Endothelial cell of umbilical vein (primary cell): ENCODE data around the gene SYMPK. TPM values are rescaled to one million over a fixed set of nuclear protein-coding genes. Genes with fewer than 3 reads are reported as not detected.

Experiments
- BruUV-seq: library from RNA; stranded (reverse); fragments of 400-500 nt; replicated peaks from 2 replicates; lab custom pipeline; 2021; lab: Mats Ljungman, UMichigan
- CTCF ChIA-PET: fragments of 300-600, 350-600 bp; sonication (Branson Sonifier 250); formaldehyde crosslinking; loops from one replicate; lab custom pipeline; 2021; ENCODE audit warnings: antibody characterized with exemption, inconsistent platforms; lab: Charles Lee
- POLR2A ChIA-PET: fragments of 300-600, 350-600 bp; sonication (Branson Sonifier 250); formaldehyde crosslinking; loops from one replicate; lab custom pipeline; 2021; ENCODE audit warnings: antibody characterized with exemption, inconsistent platforms; lab: Charles Lee
- DNase-seq: peaks from one replicate; pipeline ENCODE4 v3.0.0-alpha.2; 2011; ENCODE audit warnings: low read depth, low spot score
- FAIRE-seq: peaks from 2 replicates; lab custom pipeline; 2011; peaks lifted over from hg19 to GRCh38; lab: Jason Lieb, UNC
- H2AFZ ChIP-seq: 2 replicates; pipeline ENCODE4 v1.6.0; 2012; ENCODE audit warnings: low read depth, low read length, control low read depth, inconsistent platforms
- H3K27ac ChIP-seq: 2 replicates; pipeline ENCODE4 v1.5.1; 2011; ENCODE audit warnings: low read depth, mild to moderate bottlenecking, control low read depth, low read length, moderate library complexity; ENCODE audit not compliant: insufficient read depth
- H3K27me3 ChIP-seq, 2 experiments: 2 replicates each; pipeline versions ENCODE4 v1.6.0 to v1.6.1; 2011; ENCODE audit warnings: low read length in 2 of 2, mixed read lengths in 1 of 2; ENCODE audit not compliant: control insufficient read depth in 2 of 2, insufficient read depth in 2 of 2
- H3K36me3 ChIP-seq, 2 experiments: 2 replicates in 1 of 2; 3 replicates in 1 of 2; pipeline ENCODE4 v1.5.1; 2011; ENCODE audit warnings: low read length in 2 of 2, mild to moderate bottlenecking in 1 of 2, moderate library complexity in 1 of 2; ENCODE audit not compliant: control insufficient read depth in 2 of 2, insufficient read depth in 2 of 2; ENCODE audit errors: extremely low read depth in 1 of 2
- H3K4me1 ChIP-seq: 3 replicates; pipeline ENCODE4 v1.5.1; 2011; ENCODE audit warnings: mild to moderate bottlenecking, low read length; ENCODE audit not compliant: control insufficient read depth, insufficient read depth; ENCODE audit errors: extremely low read depth
- H3K4me2 ChIP-seq: 2 replicates; pipeline ENCODE4 v1.6.1; 2011; ENCODE audit warnings: low read length, control low read depth, mixed read lengths; ENCODE audit not compliant: insufficient read depth
- H3K4me3 ChIP-seq, 3 experiments: fragments of 200-600 bp in 1 of 3; sonication (generic), shearing (Covaris generic) in 1 of 3; replicated peaks in 1 of 3; 2 replicates each; pipeline ENCODE4 v1.5.1; 2011 to 2016; ENCODE audit warnings: control low read depth in 3 of 3, low read length in 3 of 3, mild to moderate bottlenecking in 2 of 3, inconsistent platforms in 1 of 3, low read depth in 1 of 3, moderate library complexity in 1 of 3; ENCODE audit not compliant: insufficient read depth in 1 of 3
- H3K79me2 ChIP-seq: 2 replicates; pipeline ENCODE4 v1.6.0; 2012; ENCODE audit warnings: low read length, inconsistent platforms; ENCODE audit not compliant: control insufficient read depth, insufficient read depth
- H3K9ac ChIP-seq: replicated peaks from 2 replicates; pipeline ENCODE3; 2011; ENCODE audit warnings: low read length, control low read depth; ENCODE audit not compliant: insufficient read depth; ENCODE audit errors: extremely low read depth
- H3K9me1 ChIP-seq: replicated peaks from 3 replicates; pipeline ENCODE4 v1.6.0; 2011; ENCODE audit warnings: mild to moderate bottlenecking, low read length; ENCODE audit not compliant: control insufficient read depth, insufficient read depth; ENCODE audit errors: extremely low read depth
- H3K9me3 ChIP-seq: replicated peaks from 2 replicates; pipeline ENCODE4 v1.5.1; 2012; ENCODE audit warnings: low read length, inconsistent platforms; ENCODE audit not compliant: control insufficient read depth, insufficient read depth
- H4K20me1 ChIP-seq: replicated peaks from 2 replicates; pipeline ENCODE3; 2011; ENCODE audit warnings: mild to moderate bottlenecking, low read length; ENCODE audit not compliant: control insufficient read depth, insufficient read depth; ENCODE audit errors: extremely low read depth
- EZH2 ChIP-seq: IDR thresholded peaks from 2 replicates; pipeline ENCODE4 v1.6.1; 2012; ENCODE audit warnings: borderline replicate concordance, low read depth, mild to moderate bottlenecking, moderate library complexity, low read length, inconsistent platforms; ENCODE audit not compliant: severe bottlenecking
- FOS ChIP-seq: IDR thresholded peaks from 2 replicates; pipeline ENCODE4 v1.6.1; 2011; ENCODE audit warnings: mild to moderate bottlenecking, low read length, moderate library complexity, borderline replicate concordance; ENCODE audit not compliant: insufficient read depth
- GATA2 ChIP-seq: IDR thresholded peaks from 2 replicates; pipeline ENCODE4 v1.7.0; 2011; ENCODE audit warnings: low read depth, mild to moderate bottlenecking, moderate library complexity, mixed read lengths, low read length; ENCODE audit not compliant: insufficient read length, insufficient read depth
- JUN ChIP-seq: IDR thresholded peaks from 2 replicates; pipeline ENCODE4 v1.6.1; 2011; ENCODE audit warnings: borderline replicate concordance, low read depth; ENCODE audit not compliant: insufficient read length, insufficient read depth
- MYC ChIP-seq: IDR thresholded peaks from one replicate; pipeline ENCODE4 v1.6.1; 2011; ENCODE audit warnings: mild to moderate bottlenecking, low read depth, low read length
- POLR2A ChIP-seq: IDR thresholded peaks from 2 replicates; pipeline ENCODE4 v1.6.1; 2012; ENCODE audit warnings: low read depth, mild to moderate bottlenecking, control low read depth, low read length
- POLR2AphosphoS5 ChIP-seq: IDR thresholded peaks from 2 replicates; pipeline ENCODE4 v1.6.1; 2012; ENCODE audit warnings: low read depth, mild to moderate bottlenecking, control low read depth, low read length, moderate library complexity; ENCODE audit not compliant: insufficient read depth
- dilution Hi-C: fragments of 300-500 bp; cut with MboI; formaldehyde crosslinking; loops from one replicate; pipeline ENCODE4 v1.15.0; 2019; ENCODE audit warnings: low sequenced_read_pairs; ENCODE audit not compliant: extremely low pct_ligation_motif_present
- intact Hi-C: fragments of 100-400 bp; cut with micrococcal nuclease; formaldehyde crosslinking; loops from one replicate; pipeline ENCODE4 v1.10.0; 2022
- polyA plus RNA-seq, 4 experiments: library from polyadenylated mRNA; depleted of rRNA in 3 of 4; stranded (reverse) in 3 of 4; unstranded in 1 of 4; fragments of >200 nt; gene quantifications; 2 replicates each; pipeline versions ENCODE4 v1.2.1 to v1.2.3, GENCODE V29; 2011 to 2012; ENCODE audit warnings: missing spikeins in 1 of 4
- total RNA-seq: library from RNA; stranded (reverse); gene quantifications from 2 replicates; pipeline ENCODE4 v1.2.3, GENCODE V29; 2021
- TF ChIP-seq, protein P1 (sequence below), 2 donors: IDR thresholded peaks; 1 replicate in 1 of 2; 2 replicates in 1 of 2; pipeline ENCODE4 v1.5.1; 2011; ENCODE audit warnings: low read length in 2 of 2, mild to moderate bottlenecking in 2 of 2, moderate library complexity in 2 of 2, control low read depth in 1 of 2, inconsistent platforms in 1 of 2, low read depth in 1 of 2; ENCODE audit not compliant: insufficient read depth in 1 of 2; ENCODE audit errors: extremely low read depth in 1 of 2
- TF ChIP-seq, protein P2 (sequence below): IDR thresholded peaks from 2 replicates; pipeline ENCODE4 v1.6.1; 2011; ENCODE audit not compliant: insufficient read depth, insufficient read length

Gene SYMPK
- total and polyA plus RNA-seq, 2 donors (not counting 3 experiments of a cell fraction or from before 2014, with no cell fraction given) = 89.8 to 95.7 TPM

DNA sequence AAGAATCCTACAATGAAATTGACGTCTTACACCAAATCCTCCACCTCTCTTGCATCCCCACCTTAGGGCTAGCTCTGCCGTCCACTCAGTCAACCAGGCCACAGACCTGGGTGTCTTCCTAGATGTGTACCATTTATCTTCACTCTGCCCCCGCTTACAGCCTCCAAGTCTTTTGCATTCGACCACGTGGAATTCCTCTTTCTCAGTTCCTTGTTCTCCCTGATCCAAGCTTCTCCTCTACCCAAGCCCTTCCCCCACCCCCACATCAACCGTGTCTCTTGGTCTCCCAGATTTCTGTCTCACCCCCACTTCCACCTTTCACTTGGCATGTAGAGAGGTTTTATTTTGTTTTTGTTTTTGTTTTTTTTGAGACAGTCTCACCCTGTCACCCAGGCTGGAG lies 69.1 kb downstream of the SYMPK start:
- TF ChIP-seq, protein P1, sequence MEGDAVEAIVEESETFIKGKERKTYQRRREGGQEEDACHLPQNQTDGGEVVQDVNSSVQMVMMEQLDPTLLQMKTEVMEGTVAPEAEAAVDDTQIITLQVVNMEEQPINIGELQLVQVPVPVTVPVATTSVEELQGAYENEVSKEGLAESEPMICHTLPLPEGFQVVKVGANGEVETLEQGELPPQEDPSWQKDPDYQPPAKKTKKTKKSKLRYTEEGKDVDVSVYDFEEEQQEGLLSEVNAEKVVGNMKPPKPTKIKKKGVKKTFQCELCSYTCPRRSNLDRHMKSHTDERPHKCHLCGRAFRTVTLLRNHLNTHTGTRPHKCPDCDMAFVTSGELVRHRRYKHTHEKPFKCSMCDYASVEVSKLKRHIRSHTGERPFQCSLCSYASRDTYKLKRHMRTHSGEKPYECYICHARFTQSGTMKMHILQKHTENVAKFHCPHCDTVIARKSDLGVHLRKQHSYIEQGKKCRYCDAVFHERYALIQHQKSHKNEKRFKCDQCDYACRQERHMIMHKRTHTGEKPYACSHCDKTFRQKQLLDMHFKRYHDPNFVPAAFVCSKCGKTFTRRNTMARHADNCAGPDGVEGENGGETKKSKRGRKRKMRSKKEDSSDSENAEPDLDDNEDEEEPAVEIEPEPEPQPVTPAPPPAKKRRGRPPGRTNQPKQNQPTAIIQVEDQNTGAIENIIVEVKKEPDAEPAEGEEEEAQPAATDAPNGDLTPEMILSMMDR (IDR thresholded peaks at IDR 0.05; ENCODE audit: extremely low read depth in 1 of 2, insufficient read depth in 1 of 2, low read depth in 1 of 2, low read length in 2 of 2) = no peak
- TF ChIP-seq GATA2 (no peak), POLR2A (no peak), JUN (no peak), FOS (no peak), MYC (no peak), POLR2AphosphoS5 (no peak), EZH2 (no peak)
- TF ChIP-seq, protein P2, sequence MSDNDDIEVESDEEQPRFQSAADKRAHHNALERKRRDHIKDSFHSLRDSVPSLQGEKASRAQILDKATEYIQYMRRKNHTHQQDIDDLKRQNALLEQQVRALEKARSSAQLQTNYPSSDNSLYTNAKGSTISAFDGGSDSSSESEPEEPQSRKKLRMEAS = no peak
- H3K27ac ChIP-seq = no peak overlapping the region
- dilution Hi-C loops = no loop called here
- peaks cover 16% of the 10 kb centered on the region for H3K4me1 ChIP-seq
- peaks cover 4 to 7% of the 10 kb centered on the region in 2 experiments for H3K36me3 ChIP-seq
- H3K4me2 ChIP-seq = no peak overlapping the region
- peaks cover 18% of the 10 kb centered on the region for H3K79me2 ChIP-seq
- no peak overlapping the region for H3K4me3 ChIP-seq
- no peak overlapping the region for H3K9ac ChIP-seq
- no peaks in the 10 kb centered on the region for H3K27me3 ChIP-seq
- no peaks in the 10 kb centered on the region for H3K9me3 ChIP-seq
- H2AFZ ChIP-seq = no peak overlapping the region
- intact Hi-C loops = loop anchor here (1.0 kb wide), 1 partner anchor 102 kb away; the partner anchor contains the start of gene QPCTL
- H4K20me1 ChIP-seq = no peaks in the 10 kb centered on the region
- no peak for FAIRE-seq
- CTCF ChIA-PET = interaction anchor here (1.3 to 4.4 kb wide), 2 partner anchors 12 to 24 kb away, joined by 3 to 17 read pairs; partner anchors contain the start of gene SIX5
- no peaks in the 10 kb centered on the region for H3K9me1 ChIP-seq
- DNase-seq = no peak
- BruUV-seq = no TSS peak
- POLR2A ChIA-PET = no interaction called here
